ENCODE results near the gene RAP1GAP2.
"Not testable (repeated sequence)": the region's sequence is repeated elsewhere in the genome, so short reads cannot be mapped to it uniquely, and the experiment has no call there.

RAP1GAP2 gene

GRCh38 chr17:2815781-2816185, 19.5 kb downstream of the RAP1GAP2 start:
- no peak for DNase-seq

- DNase-seq, result no peak
Observed at GRCh38 chr17:2816688-2817087, 20.4 kb downstream of the RAP1GAP2 start.

GRCh38 chr17:2819294-2819693, 23.1 kb downstream of the RAP1GAP2 start:
- not testable (repeated sequence) for DNase-seq

DNA sequence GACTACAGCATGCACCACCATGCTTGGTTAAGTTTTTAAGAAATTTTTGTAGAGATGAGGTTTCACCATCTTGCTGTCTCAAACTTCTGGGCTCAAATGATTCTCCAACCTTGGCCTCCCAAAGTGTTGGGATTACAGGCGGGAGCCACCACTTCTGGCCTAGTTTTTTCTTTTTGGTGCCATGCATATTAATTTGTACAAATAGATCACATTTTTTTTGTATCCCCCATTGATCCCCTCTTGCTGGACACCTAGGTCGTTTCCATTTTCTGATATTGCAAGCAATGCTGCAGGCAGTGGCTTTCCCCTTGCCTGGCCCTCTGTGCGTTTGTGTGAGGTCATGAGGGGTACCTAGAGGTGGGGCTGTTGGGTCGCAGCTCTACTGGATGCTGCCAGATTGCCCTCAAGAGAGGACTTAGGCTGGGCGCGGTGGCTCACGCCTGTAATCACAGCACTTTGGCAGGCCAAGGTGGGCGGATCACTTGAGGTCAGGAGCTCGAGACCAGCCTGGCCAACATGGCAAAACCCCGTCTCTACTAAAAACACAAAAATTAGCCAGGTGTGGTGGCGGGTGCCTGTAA, 23.8 kb downstream of the RAP1GAP2 start:
- DNase-seq, result no peak

GRCh38 chr17:2821868-2822267, 25.6 kb downstream of the RAP1GAP2 start:
- DNase-seq, result no peak

GRCh38 chr17:2822358-2822757, 26.1 kb downstream of the RAP1GAP2 start:
- no peak for DNase-seq

DNA sequence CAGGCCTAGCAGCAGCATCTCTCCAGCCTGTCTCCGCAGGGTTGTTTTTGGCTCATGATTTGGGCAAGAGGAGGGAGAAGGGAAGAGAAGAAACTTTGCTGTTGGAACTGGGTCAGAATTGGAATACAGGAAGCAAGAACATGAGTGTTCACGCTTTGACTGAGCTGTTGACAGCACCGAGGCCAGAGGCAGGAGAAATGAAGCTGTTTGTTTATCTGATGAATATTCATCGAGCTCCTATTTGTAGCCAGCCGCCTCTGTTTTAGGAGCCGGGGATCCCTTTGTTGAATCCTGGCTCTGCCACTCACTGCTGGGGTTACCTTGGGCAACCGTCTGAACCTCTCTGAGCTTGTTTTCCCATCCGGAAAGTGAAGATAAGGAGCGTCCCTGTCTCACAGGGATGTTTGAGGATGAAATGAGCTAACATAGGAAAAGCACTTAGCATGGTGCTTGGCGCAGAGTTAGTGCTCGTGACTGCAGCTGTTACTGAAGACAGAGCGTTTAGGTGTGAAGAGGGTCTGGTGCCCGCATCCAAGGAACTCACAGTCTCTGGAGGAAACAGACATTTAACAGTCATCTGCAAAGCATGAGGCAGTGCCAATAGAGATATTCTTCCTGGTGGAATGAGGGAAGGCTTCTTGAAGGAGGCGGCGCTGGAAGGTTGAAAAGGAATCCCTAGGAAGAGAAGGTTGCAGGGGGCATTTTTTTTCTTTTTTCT, 29.2 kb downstream of the RAP1GAP2 start:
- DNase-seq, result no peak

DNA sequence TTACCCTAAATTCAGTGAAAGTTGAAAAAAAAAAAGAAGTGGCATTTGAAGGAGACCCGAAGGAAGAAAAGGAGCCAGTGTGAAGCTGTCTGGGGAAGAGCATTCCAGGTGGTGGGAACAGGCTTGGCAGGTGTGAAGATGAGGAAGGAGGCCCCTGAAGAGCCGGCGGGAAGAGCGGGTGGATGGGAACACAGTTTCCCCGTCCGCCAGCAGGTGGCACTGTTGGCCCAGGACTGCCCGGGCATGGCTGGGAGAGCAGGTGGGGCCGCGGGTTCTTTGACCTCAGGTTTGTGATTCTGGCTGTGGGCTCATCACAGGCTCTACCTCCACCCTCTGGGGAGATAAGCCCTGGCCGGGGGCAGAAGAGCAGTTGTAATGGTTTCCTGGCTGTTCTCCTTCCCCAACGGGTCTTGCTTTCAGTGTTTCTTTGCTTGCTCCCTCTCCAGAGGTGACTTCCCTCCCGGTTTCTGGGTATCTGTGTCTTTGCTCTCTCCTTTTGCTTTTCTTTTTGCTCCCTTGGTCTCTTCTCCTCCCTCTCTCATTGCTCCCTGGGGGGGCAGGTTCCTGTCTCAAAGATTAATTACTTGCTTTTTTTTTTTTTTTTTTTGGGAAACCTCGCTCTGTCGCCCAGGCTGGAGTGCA, 32.3 kb downstream of the RAP1GAP2 start:
- DNase-seq, result peak; percentile 94

DNA sequence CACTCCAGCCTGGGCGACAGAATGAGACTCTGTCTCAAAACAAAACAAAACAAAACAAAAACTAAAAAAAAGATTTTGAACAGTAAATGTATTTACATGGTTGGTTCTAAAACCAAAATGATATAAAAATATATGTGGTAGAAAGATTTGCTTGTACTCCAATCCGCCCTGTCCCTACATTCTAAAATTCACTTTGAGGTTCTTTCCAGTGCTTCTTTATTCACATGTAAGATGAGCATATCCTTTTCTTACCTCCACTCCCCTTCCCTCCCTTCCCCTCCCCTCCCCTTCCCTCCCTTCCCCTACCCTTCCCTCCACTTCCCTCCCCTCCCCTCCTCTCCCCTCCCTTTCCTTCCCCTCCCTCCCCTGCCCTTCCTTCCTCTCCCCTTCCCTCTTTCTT, 34.4 kb downstream of the RAP1GAP2 start:
- DNase-seq, result no peak

DNA sequence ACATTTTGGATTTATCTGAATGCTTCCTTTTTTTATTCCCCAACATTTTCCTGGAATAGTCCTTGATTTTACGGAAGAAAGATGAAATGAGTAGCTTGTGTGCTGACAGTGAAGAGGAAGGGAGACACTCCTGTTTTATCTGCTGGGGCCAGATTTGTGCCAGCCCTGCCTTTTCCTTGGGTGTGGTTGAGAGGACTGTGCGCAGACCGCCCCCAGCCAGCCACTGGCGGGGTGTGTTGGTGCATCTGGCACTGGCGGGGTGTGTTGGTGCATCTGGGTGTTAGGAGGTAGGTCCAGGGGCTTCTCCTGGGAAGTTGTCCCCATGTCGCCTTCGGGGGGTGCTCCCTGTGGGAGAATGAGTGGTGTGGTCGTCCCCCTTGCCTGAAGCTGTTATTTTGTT, 39.5 kb downstream of the RAP1GAP2 start:
- DNase-seq, result no peak

GRCh38 chr17:2837147-2837561, 40.9 kb downstream of the RAP1GAP2 start:
- peak; percentile 67 for DNase-seq

DNA sequence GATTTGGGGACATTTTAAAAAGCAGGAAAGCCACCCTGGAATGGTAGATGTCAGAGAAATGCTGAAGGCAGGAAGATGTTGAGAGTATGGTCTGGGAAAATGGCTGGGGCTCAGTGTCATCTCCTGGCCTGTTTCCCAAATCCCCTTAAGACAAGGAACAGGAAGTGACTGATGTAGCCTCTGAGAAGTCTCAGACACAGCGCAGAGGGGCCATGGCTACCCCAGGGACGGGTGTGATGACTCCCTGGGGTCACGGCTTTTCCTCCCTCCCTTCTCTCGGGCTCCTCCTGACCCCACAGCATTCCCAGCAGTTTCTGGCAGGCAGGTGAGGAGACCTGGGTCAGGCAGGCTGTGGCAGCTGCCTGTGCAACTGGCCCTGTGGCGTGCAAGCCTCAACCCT, 45.4 kb downstream of the RAP1GAP2 start:
- DNase-seq, result no peak

GRCh38 chr17:2842464-2842863, 46.2 kb downstream of the RAP1GAP2 start:
- DNase-seq, result no peak

- DNase-seq, result no peak
Observed at GRCh38 chr17:2844416-2844815, 48.2 kb downstream of the RAP1GAP2 start.

GRCh38 chr17:2847381-2848333, 51.4 kb downstream of the RAP1GAP2 start:
- no peak for DNase-seq

DNA sequence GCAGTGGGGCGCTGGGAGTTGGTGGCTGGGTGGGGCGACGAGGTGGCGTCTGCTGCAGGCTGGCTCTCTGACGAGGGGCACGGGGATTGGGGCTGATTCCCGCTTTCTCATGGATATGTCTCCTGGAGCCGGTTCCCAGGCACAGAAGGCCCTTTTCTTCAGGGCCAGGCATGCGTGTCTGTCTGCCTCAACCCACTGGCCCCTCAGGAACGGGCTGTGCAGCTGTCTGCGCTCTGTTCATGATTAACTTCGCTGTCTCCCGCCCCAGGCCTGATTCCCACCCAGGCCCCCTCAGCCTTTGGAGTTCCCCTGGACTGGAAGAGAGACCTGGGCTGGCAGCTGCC, 53.1 kb downstream of the RAP1GAP2 start:
- no peak for DNase-seq

GRCh38 chr17:2850991-2851390, 54.8 kb downstream of the RAP1GAP2 start:
- no peak for DNase-seq

GRCh38 chr17:2851615-2852014, 55.4 kb downstream of the RAP1GAP2 start:
- no peak for DNase-seq

DNA sequence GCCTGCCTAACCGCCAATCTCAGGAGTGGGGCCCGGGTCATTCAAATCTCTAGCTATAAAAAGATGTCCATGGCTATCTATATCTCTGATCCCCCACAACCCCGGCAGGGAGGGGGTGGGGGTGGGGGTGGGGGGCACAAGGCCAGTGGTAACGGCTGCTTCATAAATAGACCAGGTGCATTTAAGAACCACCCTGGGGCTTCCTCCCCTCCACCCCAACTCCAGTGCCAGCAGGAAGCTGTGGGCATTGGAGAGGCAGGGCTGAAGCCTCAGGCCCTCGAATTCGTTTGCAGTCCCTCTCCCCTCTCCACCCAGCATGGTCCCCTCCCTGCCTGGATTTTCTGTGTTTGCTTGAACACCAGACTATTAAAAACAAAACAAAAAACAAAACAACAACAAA, 56.0 kb downstream of the RAP1GAP2 start:
- DNase-seq, result no peak

DNA sequence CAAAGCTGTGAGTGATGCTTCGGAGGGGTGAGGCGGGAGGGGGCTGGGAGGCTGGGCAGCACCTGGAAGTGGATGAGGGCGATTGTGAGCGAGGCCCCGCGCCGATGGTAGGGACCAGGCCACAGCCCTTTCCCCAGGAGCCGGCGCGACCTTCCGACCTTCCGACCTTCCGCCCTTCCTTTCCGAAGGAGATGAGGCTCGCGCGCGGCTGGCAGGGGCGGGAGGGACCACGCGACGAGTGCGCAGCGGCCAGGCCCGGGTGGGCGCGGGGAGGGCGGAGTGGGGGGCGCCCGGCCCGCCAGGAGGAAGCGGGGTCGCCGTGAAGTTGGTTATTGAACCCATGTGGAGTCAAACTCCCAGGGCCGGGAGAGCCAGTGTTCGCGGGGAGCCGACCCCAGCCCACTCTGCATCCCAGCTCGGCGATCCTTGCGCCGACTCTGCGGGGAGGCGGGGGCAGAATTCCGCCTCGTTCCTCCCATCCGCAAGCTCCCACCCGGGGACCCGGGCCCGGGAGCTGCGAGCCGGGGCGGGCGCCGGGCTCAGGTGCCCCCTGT, 56.6 kb downstream of the RAP1GAP2 start:
- peak; percentile 61 for DNase-seq

GRCh38 chr17:2853283-2854142, 57.3 kb downstream of the RAP1GAP2 start:
- peak; percentile 72 for DNase-seq

Measured in activated CD8-positive, alpha-beta memory T cell treated with anti-CD3 and anti-CD28 coated beads for 24 hours (primary cell).